Caki2 (cell line): Measurements from ENCODE around the gene GPR149. TPM values are rescaled to one million over a fixed set of nuclear protein-coding genes. Genes with fewer than 3 reads are reported as not detected.
"Not testable (repeated sequence)": the region's sequence is repeated elsewhere in the genome, so short reads cannot be mapped to it uniquely, and the experiment has no call there.

Experiments used
- DNase-seq: peaks from one replicate; pipeline ENCODE4 v3.0.0-alpha.2; 2015; ENCODE audit warnings: low read depth
- in situ Hi-C: cut with HindIII; loops from 2 replicates; pipeline ENCODE4 v1.10.0; 2016; ENCODE audit warnings: low sequenced_read_pairs, low pct_unique_long_range_greater_than_20kb, mixed read lengths
- total RNA-seq: library from RNA; depleted of rRNA; stranded (reverse); fragments of >200 nt; shearing (Covaris generic); gene quantifications from 2 replicates; pipeline ENCODE4 v1.2.3, GENCODE V29; 2014; ENCODE audit warnings: low replicate concordance; rRNA removed

Gene GPR149
- not detected in 2 replicates for total RNA-seq

- no peak for DNase-seq
- in situ Hi-C loops = no loop called here
Observed at GRCh38 chr3:154430014-154430413, at the start of gene GPR149. Gene GPR149 (minus strand): TSS chr3:154430190. CDS start chr3:154429615, 575 bp downstream.

- in situ Hi-C loops = no loop called here
- no peak for DNase-seq
Observed at GRCh38 chr3:154473769-154474168, 43.8 kb upstream of the GPR149 start.

- no peak for DNase-seq
- in situ Hi-C loops = no loop called here
Observed at GRCh38 chr3:154469585-154469984, 39.6 kb upstream of the GPR149 start.

- in situ Hi-C loops = no loop called here
- DNase-seq = no peak
Observed at GRCh38 chr3:154464440-154465190, 34.6 kb upstream of the GPR149 start.

GRCh38 chr3:154458560-154458959 is 28.6 kb upstream of the GPR149 start:
- in situ Hi-C loops = no loop called here
- no peak for DNase-seq

GRCh38 chr3:154439081-154439480 is 9.1 kb upstream of the GPR149 start:
- DNase-seq, in situ Hi-C loops: not testable (repeated sequence)

GRCh38 chr3:154431043-154431442 is 1.1 kb upstream of the GPR149 start:
- in situ Hi-C loops = no loop called here
- DNase-seq = no peak

GRCh38 chr3:154428286-154429206 is 1.4 kb downstream of the GPR149 start:
- no peak for DNase-seq
- in situ Hi-C loops = no loop called here

- in situ Hi-C loops = no loop called here
- DNase-seq = no peak
Observed at GRCh38 chr3:154427685-154428285, 2.2 kb downstream of the GPR149 start.

- DNase-seq = no peak
- in situ Hi-C loops = no loop called here
Observed at GRCh38 chr3:154422694-154423093, 7.3 kb downstream of the GPR149 start.

- peak; percentile 18 for DNase-seq
- in situ Hi-C loops = no loop called here
Observed at GRCh38 chr3:154421083-154421482, 8.9 kb downstream of the GPR149 start.

GRCh38 chr3:154398084-154398967 is 31.7 kb downstream of the GPR149 start:
- DNase-seq = no peak
- in situ Hi-C loops = no loop called here

GRCh38 chr3:154389861-154390260 is 40.1 kb downstream of the GPR149 start:
- no peak for DNase-seq
- in situ Hi-C loops = no loop called here

GRCh38 chr3:154384479-154384878 is 45.5 kb downstream of the GPR149 start:
- no peak for DNase-seq
- in situ Hi-C loops = no loop called here

- in situ Hi-C loops = no loop called here
- DNase-seq = no peak
Observed at GRCh38 chr3:154378311-154378710, 51.7 kb downstream of the GPR149 start.

GRCh38 chr3:154367221-154367620 is 62.8 kb downstream of the GPR149 start:
- in situ Hi-C loops = no loop called here
- DNase-seq = no peak

GRCh38 chr3:154364849-154365248 is 65.1 kb downstream of the GPR149 start:
- DNase-seq = no peak
- in situ Hi-C loops = no loop called here

GRCh38 chr3:154361099-154361498 is 68.9 kb downstream of the GPR149 start:
- in situ Hi-C loops = no loop called here
- DNase-seq = no peak
